ENCODE measurements around the gene STKLD1. TPM values are rescaled to one million over a fixed set of nuclear protein-coding genes. Genes with fewer than 3 reads are reported as not detected.
A peak's percentile ranks its signal among the peaks of the same experiment; 100 is the strongest.
"Not testable (repeated sequence)": the region's sequence is repeated elsewhere in the genome, so short reads cannot be mapped to it uniquely, and the experiment has no call there.

STKLD1 gene
- total RNA-seq, 4 donors from 2014 or later, result 0.93 to 1.3 TPM; not detected in 2

DNA sequence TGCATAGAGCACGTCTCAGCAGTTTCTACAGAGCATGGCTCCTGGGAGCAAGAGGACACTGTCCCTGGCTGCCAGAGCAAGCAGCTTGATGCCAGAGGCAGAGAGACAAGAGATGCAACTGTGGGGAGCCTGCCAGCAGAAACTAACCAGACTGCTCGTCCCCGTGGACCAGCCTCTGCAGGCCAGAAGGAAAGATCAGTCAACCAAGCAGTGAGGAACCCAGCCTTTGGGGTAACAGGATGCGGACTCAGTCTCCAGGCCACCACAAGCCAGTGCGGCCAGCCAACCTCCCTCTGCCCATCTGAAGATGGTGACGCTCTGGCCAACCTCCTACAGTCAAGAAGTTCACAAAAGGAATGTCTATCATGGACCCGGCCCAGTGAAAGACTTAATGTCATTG lies 4.0 kb upstream of the STKLD1 start:
- H3K36me3 ChIP-seq, result peaks cover 0 to 38% of the 10 kb centered on the region in 2 donors
- H3K27me3 ChIP-seq, result no peaks in the 10 kb centered on the region
- H3K9me3 ChIP-seq, result no peaks in the 10 kb centered on the region
- 14 to 79% methylated on average over 1 to 3 of the region's 7 CpGs for WGBS, 2 donors (ENCODE audit: low coverage in 1 of 2)
- H3K4me1 ChIP-seq, result peaks cover 0 to 89% (median 55%) of the 10 kb centered on the region in 3 donors
- TF ChIP-seq POLR2A (IDR thresholded peaks at IDR 0.05), result no peak
- no peak for ATAC-seq
- no peak overlapping the region for H3K27ac ChIP-seq
- no peak overlapping the region for H3K4me3 ChIP-seq

DNA sequence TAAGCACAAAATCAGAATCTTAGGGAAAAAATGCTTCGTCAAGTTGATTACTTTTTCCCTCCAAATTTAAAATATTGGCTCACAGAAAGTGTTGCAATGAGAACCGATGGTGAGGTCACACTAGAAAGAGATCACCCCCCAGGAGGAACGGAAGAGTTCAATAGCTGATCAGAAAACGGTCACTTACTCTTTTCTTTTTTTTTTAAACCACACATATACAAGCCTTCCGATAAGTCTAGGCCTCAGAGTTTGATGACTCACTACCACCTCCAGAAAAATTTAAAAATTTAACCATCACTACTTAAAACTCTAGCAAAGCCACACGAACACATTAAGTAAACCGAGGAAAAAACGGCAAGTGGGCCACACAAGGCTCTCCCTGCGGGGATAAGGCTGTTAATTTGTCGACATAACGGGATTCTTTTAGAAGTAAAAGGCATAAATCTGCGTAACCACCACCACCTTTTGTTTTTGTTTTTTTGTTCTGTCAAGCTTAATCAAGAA lies 1.5 kb upstream of the STKLD1 start:
- no peaks in the 10 kb centered on the region for H3K9me3 ChIP-seq
- H3K4me1 ChIP-seq, result peaks cover 0 to 64% (median 42%) of the 10 kb centered on the region in 3 donors
- no peak for ATAC-seq
- 10 to 16% methylated on average over 12 of the region's 12 CpGs for WGBS, 2 donors (ENCODE audit: low coverage in 1 of 2)
- H3K27me3 ChIP-seq, result no peaks in the 10 kb centered on the region
- H3K36me3 ChIP-seq, result peaks cover 0 to 28% of the 10 kb centered on the region in 2 donors
- peak overlapping the region; percentile 87 to 100 for H3K4me3 ChIP-seq
- TF ChIP-seq POLR2AphosphoS5 (IDR thresholded peaks at IDR 0.05) (no peak), EP300 (IDR thresholded peaks at IDR 0.05) (no peak), POLR2A (IDR thresholded peaks at IDR 0.05) (no peak)
- TF ChIP-seq, protein P1, sequence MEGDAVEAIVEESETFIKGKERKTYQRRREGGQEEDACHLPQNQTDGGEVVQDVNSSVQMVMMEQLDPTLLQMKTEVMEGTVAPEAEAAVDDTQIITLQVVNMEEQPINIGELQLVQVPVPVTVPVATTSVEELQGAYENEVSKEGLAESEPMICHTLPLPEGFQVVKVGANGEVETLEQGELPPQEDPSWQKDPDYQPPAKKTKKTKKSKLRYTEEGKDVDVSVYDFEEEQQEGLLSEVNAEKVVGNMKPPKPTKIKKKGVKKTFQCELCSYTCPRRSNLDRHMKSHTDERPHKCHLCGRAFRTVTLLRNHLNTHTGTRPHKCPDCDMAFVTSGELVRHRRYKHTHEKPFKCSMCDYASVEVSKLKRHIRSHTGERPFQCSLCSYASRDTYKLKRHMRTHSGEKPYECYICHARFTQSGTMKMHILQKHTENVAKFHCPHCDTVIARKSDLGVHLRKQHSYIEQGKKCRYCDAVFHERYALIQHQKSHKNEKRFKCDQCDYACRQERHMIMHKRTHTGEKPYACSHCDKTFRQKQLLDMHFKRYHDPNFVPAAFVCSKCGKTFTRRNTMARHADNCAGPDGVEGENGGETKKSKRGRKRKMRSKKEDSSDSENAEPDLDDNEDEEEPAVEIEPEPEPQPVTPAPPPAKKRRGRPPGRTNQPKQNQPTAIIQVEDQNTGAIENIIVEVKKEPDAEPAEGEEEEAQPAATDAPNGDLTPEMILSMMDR (IDR thresholded peaks at IDR 0.05), result no peak
- peak overlapping the region in 3 of 4 donors; percentile 92 to 97 (median 95) for H3K27ac ChIP-seq

DNA sequence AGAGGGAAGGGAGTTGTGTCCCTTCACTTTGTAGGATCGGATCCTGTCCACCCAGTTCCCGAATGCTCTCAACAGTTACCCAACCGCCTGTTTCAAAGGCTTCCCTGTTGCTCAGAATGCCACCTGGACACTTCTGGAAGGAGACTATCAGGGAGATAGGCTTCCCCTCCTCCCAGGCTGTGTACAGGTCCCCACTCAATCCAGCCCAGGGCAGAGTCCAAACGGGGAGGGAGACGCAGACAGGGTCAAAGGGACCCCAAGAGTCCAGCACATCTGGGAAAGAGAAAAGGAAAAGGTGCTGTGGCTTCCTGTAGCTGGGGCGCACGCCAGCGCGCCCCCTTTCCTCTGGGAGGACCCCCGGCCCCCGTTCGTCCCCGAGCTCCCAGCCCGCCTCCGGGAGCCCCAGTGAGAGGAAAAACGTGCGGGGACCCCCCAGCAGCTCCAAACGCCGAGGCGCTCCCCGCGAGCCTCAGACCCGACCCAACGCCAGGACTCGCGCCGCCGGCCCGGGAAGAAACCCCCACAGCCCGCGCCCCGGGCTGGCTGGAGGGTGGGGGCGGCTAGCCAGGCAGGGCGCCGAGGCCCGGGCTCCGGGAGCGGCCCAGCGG lies 946 bp upstream of the STKLD1 start:
- peak overlapping the region; percentile 90 to 97 (median 94) for H3K27ac ChIP-seq
- peaks cover 0 to 59% (median 41%) of the 10 kb centered on the region in 3 donors for H3K4me1 ChIP-seq
- H3K36me3 ChIP-seq, result peaks cover 0 to 23% of the 10 kb centered on the region in 2 donors
- ATAC-seq, result no peak
- H3K9me3 ChIP-seq, result no peaks in the 10 kb centered on the region
- WGBS, 2 donors (ENCODE audit: low coverage in 1 of 2), result 0 to 4% methylated on average over 3 to 6 of the region's 39 CpGs
- TF ChIP-seq EP300 (IDR thresholded peaks at IDR 0.05) (no peak), POLR2A (IDR thresholded peaks at IDR 0.05) (no peak), POLR2AphosphoS5 (IDR thresholded peaks at IDR 0.05) (no peak)
- TF ChIP-seq, protein P1 (IDR thresholded peaks at IDR 0.05), result no peak
- peak overlapping the region; percentile 87 to 100 for H3K4me3 ChIP-seq
- no peaks in the 10 kb centered on the region for H3K27me3 ChIP-seq

DNA sequence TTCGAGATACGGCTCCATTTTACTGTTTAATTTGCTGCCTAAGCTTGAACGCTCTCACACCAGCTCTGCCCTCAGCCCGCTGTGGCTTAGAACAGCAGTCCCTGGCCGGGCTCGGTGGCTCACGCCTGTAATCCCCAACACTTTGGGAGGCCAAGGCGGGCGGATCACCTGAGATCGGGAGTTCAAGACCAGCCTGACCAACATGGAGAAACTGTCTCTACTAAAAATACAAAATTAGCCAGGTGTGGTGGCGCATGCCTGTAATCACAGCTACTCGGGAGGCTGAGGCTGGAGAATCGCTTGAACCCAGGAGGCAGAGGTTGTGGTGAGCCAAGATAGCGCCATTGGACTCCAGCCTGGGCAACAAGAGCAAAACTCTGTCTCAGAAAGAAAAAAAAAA lies 1.1 kb downstream of the STKLD1 start:
- not testable (repeated sequence) for H3K27ac ChIP-seq, H3K9me3 ChIP-seq, H3K4me3 ChIP-seq, ATAC-seq, H3K27me3 ChIP-seq
- Histone ChIP-seq H3K36me3 (peaks cover 0 to 12% of the 10 kb centered on the region in 2 donors), H3K4me1 (peaks cover 0 to 38% (median 22%) of the 10 kb centered on the region in 3 donors)
- 68 to 86% methylated on average over 2 to 11 of the region's 14 CpGs for WGBS, 2 donors (ENCODE audit: low coverage in 1 of 2)

DNA sequence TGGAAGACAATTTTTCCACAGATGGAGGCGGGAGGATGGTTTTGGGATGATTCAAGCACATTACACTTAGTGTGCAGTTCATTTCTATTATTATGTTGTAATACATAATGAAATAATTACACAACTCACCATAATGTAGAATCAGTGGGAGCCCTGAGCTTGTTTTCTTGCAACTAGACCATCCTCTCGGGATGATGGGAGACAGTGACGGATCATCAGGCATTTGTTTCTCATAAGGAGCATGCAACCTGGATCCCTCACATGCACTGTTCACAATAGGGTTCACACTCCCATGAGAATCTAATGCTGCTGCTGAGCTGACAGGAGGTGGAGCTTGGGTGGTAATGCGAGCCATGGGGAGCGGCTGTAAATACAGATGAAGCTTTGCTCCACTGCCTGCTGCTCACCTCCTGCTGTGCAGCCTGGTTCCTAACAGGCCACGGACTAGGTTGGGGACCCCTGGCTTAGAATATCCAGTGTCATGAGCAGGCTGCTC lies 1.6 kb downstream of the STKLD1 start:
- H3K27ac ChIP-seq, result no peak overlapping the region
- ATAC-seq, result no peak
- H3K9me3 ChIP-seq, result no peaks in the 10 kb centered on the region
- H3K36me3 ChIP-seq, result peaks cover 0 to 7% of the 10 kb centered on the region in 2 donors
- no peaks in the 10 kb centered on the region for H3K27me3 ChIP-seq
- WGBS, 2 donors (ENCODE audit: low coverage in 1 of 2), result 74 to 78% methylated on average over 3 to 4 of the region's 6 CpGs
- no peak overlapping the region for H3K4me3 ChIP-seq
- peaks cover 0 to 33% (median 18%) of the 10 kb centered on the region in 3 donors for H3K4me1 ChIP-seq
- no peak for TF ChIP-seq EP300 (IDR thresholded peaks at IDR 0.05)
- TF ChIP-seq, protein P1 (IDR thresholded peaks at IDR 0.05), result no peak
- TF ChIP-seq POLR2A (IDR thresholded peaks at IDR 0.05), result no peak
- no peak for TF ChIP-seq POLR2AphosphoS5 (IDR thresholded peaks at IDR 0.05)

DNA sequence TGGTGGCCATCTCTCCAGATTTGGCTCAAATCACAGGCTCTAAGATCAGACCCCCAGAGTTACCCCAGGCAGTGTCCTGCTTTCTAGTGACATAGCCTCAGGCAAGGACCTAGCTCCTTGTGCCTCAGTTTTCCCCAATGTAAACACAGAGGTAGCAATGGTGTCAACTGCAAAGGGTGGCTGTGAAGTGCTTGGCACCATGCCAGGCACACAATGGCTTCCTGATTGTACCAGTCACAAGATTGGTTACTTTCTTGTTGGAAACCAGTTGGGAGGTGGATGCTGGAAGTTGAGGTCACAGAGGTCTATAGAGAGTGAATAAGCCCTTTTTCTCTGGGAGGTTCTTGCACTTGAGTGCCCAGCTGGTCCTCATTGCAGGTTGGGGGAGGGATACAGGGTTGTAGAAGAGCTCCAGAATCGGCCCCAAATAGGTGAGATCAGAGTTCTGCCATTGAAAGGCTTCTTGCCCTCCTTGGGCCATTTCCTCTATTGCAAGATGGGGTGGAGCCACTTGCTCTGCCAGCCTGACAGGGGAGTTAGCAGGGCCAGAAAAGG lies 2.3 kb downstream of the STKLD1 start:
- Histone ChIP-seq H3K9me3 (no peaks in the 10 kb centered on the region), H3K4me3 (no peak overlapping the region), H3K27ac (no peak overlapping the region), H3K4me1 (peaks cover 0 to 26% (median 15%) of the 10 kb centered on the region in 3 donors), H3K36me3 (no peaks in the 10 kb centered on the region), H3K27me3 (no peaks in the 10 kb centered on the region)
- ATAC-seq, result no peak
- TF ChIP-seq, protein P1 (IDR thresholded peaks at IDR 0.05), result no peak
- TF ChIP-seq POLR2AphosphoS5 (IDR thresholded peaks at IDR 0.05), result no peak
- TF ChIP-seq POLR2A (IDR thresholded peaks at IDR 0.05), result no peak
- no peak for TF ChIP-seq EP300 (IDR thresholded peaks at IDR 0.05)
- WGBS, 2 donors (ENCODE audit: low coverage in 1 of 2), result no CpG with 5 or more reads among the region's 1 CpG

Measured in gastroesophageal sphincter (tissue), 4 donors.